CMK (cell line): Measurements from ENCODE around the gene ZNF280D.

Experiments
- DNase-seq: peaks from one replicate; pipeline ENCODE4 v3.0.0-alpha.2; 2010; ENCODE audit warnings: low read depth

The ZNF280D gene

DNA sequence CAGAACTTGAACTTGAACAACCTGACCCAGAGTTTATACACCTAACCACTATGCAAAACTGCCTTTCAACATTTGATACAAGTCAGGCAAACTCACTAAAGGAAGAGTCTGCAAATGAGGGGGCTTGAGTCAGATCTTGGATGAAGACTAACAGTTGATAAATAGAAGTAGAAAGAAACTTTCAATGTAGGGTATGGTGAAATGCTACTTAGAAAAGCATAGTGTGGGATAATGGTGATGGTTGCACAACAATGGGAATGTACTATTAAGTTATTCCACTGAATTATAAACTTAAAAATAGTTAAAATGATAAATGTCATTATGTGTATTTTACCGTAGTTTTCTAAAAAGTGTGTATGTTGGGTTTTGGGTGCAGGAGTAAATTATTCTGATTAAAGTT, 19.7 kb upstream of the ZNF280D start:
- no peak for DNase-seq

DNA sequence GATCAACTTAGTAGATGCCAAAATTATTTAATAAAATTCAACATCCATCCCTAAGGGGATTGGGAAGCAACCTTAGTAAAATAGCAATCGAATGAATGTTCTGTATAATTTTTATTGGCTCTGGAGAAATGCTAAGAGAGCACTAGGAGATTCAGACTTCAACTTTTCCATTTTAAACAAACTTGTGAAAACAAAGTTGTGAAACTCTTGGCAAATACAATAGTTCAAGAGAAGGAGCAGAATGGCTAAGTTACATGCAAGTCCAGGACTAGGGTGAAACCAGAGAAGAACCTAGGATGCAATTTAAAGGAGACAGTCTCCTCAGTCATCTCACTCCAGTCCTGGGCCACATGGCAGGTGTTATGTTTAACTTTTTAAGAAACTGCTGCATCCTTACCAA, 16.7 kb upstream of the ZNF280D start:
- DNase-seq = no peak

DNA sequence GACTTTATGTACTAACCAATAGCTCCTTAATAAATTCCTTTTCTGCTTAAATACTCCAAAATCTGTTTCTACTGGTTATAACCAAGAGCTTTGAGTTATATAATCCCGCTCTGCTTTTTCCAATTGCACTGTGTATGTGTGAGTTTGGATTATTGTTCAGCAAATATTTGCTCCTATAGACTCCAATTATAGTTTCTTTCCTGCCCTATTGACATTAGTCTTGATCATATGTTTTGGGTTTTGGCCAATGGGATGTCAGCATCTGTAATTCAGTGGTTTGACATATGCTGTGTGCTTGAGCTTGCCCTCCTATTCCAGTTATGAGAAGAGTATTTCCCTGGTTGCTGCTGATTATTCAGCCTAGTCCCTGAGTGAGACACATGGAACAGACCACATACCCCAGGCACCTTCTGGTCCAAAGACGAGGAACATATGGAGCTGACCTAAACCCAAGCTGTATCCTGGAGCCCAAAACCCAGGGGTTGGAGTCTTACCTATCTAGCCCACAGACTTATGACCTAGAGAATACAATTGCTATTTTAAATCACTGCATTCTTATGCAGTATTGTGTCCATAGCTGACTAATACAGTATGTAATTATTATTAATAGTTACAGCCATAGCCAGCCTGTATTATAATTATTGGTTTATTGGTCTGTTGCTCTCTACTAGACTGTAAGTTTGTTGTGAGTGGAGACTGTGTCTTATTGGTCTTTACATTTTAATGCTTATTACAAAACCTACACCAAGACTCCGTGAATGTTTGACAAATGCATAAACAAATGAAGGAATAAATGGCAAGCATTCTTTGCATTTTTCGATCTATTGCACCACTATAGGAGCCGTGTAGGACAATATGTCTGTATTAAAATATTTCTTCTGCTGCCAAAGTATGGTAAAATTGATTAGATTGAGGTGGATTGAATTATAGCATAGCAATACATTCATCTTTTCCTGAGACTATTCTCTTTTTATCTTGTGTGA, 11.7 kb upstream of the ZNF280D start:
- DNase-seq = no peak

DNA sequence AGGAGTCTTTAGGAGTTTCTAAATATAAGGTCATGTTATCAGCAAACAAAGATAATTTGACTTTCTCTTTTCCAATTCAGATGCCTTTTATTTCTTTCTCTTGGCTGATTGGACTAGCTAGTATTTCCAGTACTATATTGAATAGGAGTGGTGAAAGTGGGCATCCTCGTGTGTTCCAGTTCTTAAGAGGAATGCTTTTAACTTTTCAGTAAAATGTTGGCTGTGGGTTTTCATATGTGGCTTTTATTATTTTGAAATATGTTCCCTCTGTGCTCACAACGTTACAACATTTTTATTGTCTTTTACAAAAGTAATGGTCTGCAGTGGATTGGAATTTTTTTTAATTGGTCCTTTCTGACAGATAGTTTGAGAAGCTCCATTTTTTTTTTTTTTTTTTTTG, 8.2 kb upstream of the ZNF280D start:
- DNase-seq = no peak

DNA sequence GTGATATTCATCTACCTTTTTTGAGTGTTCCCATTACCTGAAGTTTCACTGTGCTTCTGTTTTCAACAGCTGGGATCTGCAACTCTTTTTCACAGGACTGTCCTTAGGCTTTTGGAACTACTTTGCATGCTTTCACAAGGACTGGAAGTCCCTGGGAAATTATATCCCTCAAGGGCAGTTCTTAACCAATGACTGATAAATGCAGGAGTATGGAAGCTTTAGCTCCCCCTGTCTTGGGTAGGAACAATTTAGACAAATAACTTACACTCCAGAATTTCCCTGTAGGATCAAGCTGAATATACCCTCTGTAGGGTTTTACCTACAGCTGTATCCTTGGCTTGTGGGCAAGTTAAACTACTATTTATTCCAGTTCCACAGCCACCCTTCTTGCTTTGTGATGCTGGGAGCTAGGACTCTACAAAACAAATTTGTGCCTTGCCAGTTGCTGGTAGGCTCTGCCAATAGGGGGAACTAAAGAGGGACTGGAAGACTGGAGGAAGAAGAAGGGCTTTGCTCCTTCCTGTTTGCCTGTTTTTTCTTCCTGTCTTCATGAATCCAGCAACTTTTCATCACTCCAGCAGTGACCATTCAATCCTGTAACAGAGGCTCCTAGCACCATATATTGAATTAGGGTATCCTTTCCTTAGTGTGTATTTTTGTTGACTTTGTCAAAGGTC, 6.8 kb upstream of the ZNF280D start:
- DNase-seq = no peak

DNA sequence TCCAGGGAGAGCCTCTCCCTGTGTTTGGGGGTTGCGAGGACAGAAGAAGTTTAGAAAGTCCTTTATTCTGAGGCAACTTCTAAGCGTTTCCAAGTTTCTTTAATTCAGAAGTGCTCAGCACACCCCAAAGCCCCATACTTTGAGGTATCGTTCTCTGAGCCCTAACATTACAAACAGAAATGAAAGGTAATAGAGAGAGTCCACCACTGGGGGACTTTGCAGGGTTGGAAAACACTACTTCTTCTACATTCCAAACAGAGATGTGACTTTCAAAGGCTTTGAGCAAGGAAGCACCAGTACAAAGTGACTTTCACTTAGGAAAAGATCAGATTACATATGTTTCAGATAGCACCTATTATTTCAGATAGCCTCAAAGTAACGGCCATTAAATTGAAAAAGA, 6.2 kb upstream of the ZNF280D start:
- DNase-seq = no peak

DNA sequence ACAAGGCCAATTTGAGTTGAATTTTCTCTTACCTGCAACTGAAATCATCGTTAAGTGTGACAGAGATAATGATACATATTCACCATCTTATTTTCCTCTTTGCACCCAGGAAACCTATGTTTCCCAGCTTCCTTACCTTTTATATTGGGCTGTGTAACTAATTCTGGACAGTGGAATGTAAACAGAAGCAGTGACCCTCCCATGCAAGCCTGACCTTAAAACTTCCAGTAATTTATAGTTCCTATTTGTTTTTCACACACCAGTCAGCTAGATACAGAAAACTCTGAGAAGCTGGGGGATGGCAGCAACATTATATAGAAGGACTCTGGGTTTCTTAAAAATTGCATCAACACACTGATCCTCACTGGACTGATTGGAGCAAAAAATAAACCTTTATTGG, 4.5 kb upstream of the ZNF280D start:
- DNase-seq = no peak

DNA sequence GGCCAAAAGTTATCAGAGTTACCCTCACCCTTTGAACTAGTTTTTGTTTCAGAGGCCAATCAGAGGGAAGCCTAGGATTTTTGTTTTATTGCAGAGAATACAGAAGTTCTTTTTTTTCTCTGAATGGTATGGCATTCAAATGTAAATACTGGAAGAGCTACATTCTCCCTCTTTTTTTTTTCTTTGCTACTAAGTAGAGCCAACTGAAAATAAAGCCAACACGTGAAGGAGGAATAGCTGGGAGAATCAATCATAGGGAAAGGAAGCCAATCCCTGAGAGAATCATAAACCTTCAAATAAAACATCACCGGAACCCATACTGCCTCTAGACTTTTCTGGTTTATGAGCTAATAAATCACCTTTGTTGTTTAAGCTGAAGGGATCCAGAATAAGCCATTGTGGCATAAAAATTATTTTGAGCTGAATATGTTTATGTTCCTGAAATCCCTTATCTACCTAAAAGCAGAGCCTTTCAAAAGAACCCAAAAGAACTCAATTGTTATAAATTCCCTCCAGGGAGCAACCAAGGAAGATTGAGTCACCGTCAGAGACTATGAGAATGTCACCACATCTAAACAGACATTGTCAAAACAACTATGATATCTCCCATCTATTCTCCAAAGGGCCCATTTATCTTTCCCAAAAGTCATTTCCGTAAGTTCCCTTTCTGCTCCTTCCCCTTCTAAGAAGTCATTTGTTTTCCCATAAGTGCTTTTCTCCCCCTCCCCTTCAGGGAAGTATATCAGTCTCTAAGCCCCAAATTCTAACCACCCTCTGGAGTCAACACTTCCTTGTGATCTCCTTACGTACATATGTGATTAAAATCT, 3.8 kb upstream of the ZNF280D start:
- no peak for DNase-seq

DNA sequence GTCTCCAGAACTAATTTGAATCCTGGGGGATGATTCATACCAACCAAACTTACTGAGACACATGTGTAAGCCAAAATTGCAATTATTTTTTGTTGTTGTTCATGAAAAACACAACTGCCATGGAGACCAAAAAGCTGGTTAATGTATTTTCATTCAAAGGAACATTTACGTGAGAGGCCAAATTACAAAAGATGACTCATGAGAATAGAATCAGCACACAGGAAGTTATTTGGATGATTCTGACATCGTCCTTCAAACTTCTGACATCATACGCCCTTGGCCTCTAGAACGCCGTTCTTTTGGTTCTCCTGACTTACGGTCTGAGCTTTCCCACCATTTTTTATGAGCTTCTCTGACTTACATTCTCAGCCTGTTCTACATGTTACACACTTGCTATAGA, 3.0 kb upstream of the ZNF280D start:
- no peak for DNase-seq

DNA sequence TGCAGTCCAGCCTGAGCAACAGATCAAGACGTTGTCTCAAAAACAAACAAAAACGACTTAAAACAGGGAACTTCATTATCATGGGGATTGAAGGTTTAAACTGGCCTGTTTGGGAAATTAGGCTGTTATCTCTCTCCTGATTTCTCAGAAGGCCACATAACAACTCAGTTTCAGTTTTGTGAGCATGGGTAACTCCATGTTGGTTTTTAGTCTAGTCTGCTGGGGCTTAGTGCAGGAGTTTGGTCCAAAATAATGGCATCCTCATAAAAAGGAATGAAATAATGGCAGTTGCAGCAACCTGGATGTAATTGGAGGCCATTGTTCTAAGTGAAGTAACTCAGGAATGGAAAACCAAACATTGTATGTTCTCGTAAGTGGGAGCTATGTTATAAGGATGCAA, 2.3 kb upstream of the ZNF280D start:
- DNase-seq = no peak

DNA sequence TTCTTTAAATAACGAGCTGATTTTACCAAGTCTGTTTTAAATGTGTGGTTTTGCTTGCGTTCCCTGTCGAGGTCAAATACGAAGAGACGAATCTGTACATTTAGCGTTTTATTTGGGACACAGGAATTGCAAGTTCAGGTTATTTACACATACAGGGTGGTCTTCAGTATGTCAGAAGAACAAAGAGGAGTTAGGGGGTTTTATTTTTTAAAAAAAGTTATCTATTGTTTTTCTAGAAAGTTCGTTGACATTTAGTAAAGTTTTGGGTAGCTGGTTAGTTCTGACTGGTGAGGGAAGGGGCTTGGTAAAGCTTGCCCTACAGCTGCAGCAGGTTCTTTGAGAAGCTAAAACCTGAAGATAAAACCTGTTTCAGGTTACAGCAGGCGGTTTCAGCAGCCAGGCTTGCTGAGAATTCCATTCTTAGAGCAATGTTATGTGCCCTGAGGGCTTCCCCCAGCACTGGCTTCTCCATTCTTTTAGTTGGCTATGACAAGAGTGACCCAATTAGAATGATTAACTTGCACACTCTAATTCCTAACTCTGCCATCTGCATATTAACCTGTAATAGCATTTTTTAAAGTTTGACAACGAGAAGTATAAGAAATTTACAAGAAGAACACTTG, 815 bp upstream of the ZNF280D start:
- no peak for DNase-seq

DNA sequence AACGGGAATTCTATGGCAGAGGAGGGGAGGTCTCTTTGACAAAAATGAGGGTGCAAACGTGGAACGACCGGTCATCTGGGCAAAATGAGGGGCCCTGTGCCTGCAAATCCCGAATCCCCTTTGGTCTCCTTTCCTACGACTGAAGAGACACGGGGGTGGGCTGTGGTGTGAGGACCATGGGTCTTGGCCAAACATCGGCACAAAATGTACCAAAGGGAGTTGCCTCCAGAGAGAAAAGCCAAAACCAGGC, 498 bp downstream of the ZNF280D start:
- no peak for DNase-seq

DNA sequence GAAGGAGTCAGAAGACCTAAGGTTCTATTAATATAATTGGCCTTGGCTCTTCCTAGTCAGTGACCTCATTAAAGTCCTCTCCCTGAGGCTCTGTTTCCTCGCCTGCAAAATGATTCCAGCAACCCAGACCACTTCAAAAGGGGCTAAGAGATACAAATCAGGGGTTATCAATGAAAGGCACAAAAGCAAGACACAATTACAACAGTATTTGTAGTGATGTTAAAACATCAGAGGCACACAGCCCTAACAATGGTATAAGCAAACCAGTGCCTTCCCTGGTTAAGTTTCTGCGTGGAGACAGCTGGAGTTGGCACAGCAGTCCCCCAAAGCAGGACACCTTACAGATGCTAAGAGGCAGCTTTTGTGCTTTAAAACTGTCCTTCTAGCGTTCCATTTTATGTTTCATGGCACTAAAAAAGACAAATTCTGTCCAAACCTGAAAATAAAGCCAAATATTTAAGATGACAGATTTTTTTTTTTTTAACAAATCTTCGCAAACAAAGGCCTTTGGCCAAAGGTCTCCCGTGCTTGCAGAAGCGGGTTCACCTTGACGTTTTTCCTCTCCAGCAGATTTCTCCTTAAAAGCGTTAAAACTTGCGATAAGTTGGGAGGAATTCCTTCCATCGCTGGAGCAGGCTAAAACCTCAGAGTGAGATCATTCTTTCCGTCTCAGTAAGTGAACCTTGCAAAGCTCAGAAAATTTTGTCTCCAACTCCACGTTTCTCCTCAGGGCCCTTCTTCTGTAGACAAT, 999 bp downstream of the ZNF280D start:
- no peak for DNase-seq

DNA sequence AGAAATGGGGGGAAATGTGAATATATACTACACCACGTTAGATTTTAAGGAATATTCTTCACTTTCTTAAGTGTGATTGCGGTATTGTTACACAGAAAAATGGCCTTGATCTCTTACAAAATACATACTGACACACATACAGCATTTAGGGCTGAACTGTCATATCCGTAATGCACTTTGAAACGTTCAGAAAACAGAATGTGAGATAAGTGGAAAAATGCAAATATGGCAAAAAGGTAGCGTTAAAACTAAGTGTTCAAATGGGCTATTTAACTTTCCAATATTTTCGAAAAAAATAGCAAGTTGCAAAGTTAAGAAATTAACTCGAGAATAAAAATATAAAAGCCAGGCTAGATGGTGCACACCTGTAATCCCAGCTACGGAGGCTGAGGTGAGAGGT, 1.8 kb downstream of the ZNF280D start:
- no peak for DNase-seq

DNA sequence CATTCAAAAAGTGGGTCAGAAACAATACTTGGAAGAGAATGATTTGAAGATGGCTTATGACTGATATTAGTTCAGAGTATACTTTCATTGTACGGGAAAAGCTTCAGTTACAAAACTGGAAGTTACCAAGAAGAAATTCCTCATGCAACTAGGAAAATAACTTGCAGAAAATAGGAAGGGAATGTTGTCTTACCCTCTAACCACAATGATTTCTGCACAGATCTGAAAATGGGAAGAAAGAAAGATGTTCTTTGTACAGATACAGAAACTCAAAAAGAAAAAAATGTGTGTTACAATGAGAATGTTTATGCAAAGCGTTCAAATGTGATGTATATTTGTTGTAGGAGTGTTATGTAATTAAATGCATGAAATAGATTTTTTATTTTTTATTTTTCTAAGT, 3.7 kb downstream of the ZNF280D start:
- no peak for DNase-seq

DNA sequence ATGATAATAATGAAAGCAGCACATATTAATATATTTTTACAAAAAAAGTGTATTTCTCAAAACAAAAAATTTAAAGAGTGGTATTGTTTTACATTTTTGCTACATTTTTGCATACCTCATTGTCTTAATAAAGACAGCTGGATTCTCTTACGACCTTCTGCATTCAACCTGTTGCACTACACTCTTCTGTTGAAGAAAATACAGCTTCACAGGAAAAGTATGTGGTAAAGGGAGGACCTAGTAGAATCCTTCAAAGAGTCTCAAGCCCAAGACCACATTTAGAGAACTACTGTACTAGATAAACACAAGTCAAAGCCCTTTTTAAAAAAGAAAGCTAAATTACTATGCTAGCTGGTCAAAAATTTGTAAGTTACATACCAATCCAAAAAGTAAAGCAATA, 7.9 kb downstream of the ZNF280D start:
- DNase-seq = no peak

DNA sequence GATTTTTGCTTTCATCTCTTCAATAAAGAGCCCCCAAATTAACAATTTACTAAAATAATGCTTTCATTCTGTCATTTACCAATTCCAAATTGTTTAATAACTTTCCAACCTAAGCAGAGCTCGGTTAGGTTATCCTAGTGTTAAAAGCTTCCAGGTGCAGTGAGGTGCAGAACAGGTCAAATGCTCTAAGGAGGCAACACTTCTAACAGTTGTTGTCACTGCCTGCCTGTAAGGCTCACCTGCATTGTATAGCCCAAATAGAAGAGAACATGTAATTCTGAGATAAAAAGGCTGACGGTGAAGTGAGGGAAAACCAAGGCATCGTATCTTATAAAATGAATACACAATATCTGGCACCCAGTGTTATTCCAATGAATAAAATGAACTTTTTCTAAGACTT, 9.1 kb downstream of the ZNF280D start:
- no peak for DNase-seq

DNA sequence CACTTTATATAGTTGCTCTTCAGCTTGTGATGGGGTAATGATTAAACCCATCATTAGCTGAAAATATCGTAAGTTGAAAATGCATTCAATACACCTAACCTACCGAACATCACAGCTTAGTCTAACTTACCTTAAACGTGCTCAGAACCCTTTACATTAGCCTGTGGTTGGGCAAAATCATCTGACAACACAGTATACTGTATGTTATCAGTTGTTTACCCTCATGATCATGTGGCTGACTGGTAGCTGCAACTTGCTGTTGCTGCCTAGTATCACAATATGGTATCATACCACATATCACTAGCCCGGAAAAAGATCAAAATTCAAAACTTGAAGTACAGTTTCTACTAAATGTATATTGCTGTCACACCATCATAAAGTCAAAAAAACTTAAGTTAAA, 9.5 kb downstream of the ZNF280D start:
- DNase-seq = no peak

DNA sequence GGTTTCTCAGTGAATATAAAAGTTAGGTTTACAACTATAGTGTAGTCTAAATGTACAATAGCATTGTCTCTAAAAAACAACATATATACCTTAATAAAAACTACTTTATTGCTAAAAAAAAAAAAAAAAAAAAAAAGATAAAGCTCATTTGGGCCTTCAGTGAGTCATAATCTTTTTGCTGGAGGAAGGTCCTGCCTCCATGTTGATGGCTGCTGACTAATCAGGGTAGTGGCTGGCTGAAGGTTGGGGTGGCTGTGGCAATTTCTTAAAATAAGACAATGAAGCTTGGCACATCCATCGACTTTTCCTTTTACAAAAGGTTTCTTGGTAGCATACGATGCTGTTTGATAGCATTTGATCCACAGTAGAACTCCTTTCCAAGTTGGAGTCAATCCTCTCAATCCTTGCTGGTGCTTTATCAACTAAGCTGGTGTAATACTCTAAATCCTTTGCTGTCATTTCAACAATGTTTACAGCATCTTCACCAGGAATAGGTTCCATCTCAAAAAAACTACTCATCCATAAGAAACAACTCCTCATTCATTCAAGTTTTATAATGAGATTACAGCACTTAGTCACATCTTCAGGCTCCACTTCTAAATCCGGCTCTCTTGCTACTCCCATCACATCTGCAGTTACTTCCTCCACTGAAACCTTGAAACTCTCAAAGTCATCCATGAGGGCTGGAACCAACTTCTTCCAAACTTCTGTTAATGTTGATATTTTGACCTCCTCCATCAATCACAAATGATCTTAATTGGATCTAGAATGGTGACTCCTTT, 13.3 kb downstream of the ZNF280D start:
- DNase-seq = no peak

DNA sequence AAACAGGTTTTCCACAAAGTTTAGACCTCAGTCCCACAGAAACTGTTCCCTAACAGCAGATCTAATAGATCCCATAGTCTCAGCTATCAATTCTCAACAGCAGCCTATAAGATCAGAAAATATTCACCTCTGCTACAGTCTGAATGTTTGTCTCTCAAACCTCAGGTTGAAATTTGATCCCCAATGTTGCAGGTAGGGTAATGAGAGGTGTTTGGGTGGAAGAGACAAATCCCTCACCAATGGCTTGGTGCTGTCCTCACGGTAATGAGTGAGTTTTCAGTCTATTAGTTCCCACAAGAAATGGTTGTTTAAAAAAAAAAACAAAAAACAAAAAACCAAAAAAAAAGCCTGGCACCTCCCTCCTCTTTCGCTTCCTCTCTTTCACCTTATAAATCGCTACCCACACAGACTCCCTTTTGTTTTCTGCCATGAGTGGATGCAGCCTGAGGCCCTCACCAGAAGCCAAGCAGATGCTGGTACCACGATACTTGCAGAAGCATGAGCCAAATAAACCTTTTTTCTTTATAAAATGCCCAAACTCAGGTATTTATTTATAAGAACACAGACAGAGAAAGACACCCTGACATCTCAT, 14.2 kb downstream of the ZNF280D start:
- DNase-seq = no peak

DNA sequence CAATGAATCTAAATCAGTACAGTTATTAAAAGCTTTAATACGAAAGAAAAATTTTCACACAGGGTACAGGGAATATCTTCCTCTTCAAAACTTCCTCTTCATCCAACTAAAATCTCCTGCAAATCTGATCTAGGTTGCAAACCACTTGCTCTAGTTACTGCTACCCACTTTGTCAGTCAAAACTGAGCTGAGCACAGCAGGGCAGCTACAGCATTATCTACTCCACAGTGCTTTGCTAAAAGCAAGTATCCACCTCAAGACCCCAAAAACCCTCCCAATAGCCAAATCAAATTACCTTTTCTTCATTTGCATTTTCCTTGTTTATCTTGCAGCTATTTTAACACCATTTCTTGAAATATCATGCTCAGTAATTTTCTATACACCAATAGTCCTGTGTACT, 14.7 kb downstream of the ZNF280D start:
- DNase-seq = no peak
